ENCODE measurements around the gene ZNF516.

The ZNF516 gene

DNA sequence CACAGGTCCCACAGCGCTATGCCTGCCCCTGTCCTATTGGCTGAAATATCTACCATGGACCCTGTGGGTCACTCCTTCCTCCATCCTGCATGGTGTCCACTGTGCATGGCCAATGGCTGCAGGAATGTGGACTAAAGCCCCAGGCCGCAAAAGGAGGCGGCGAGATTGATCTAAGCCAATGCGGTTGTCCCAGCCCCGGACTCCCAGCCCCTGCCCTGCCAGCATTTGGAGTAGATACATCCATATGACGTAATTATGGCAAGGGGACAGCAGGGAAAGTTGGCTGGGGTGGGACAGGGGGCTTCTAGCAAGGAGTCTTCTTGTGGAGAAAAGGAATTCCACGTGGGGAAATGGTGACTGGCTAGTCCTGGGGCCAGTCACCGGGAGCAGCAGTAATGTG is 11.4 kb upstream of the ZNF516 start:
- DNase-seq, result no peak

DNA sequence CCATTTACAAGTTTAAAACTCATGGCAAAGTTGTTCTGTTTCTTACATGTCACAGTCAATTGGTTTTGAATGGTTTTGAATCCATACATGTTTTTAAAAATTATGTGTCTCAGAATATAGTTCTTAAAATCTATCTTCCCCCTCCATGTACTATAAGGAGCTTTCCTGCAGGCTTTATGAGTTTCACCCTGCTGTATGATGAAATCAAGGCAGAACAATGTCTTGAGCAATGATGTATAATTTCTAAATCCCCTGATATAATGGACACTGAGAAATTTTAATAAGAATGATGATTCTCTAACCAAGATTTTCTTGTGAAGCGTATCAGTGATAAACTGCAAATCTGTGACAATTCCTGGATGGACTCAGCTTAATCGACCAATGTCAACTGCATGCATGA is 10.6 kb upstream of the ZNF516 start:
- no peak for DNase-seq

DNA sequence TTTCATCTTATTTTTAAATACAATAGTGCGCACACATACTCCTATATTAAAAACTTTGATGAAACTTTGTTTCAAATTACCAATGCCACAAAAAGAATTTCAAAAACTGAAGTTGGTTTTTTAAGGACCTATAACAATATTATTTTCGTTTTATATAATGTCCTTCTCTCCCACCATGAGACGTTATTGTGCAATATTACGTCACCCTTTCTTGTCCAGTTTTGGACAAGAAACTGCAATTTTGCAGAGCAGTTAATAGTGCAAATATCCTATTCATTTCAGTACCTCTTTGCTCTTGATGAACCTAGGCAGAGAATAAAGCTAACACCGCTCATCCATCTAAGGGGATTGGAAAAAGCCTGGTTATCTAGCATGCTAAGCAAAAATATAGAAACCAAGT is 9.7 kb upstream of the ZNF516 start:
- no peak for DNase-seq

DNA sequence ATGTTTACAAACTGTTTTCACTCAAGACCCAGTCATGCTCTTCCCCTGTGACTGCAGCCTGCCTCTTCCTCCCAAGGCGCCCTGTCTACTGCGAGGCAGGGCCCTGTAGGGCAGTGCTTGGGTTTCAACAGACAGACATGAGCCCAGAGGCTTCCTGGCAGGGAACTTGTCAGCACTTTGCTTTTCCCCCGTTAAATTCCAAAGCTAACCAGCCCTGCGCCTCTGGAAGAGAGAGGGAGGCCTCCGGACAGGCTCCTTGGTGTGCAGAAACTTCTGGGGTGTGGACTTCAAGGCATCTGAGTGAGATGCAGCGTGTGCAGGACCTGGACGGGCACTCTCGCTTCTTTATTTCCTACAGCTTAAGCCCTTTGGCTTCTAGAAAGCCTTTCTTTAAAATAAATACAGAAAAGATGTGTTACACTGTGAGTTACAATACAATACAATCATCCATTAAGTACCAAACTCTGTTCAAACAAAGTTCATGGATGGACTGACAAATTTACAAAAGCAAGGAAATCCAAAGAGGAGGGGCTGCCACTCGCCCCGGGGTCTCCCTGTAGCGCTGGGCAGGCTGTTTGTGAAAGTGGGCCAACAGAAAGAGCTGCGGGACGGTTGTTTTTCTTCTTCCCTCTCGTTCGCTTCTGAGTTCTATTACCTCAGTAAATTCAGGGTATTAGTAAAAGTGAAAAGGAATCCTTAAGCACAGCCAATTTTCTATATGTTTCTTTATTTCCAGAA is 8.8 kb upstream of the ZNF516 start:
- no peak for DNase-seq

DNA sequence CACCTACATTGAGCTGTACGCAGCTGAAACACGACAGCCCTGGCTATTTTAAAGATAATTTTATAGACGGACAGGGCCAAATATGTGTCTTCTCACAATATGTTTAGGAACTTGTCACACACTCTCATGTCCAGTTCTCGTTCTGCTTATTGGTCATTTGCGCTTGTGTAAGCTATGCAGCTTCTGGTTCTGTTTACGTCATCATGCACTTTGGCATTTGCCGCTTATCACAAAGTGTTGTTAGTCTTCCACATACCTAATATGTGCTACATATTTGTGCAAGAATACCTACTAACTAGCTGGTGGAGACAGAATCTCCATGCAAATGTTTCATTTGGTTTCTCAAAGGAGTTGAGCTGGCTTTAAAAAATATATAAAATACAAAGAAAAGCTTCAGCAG is 7.5 kb upstream of the ZNF516 start:
- no peak for DNase-seq

DNA sequence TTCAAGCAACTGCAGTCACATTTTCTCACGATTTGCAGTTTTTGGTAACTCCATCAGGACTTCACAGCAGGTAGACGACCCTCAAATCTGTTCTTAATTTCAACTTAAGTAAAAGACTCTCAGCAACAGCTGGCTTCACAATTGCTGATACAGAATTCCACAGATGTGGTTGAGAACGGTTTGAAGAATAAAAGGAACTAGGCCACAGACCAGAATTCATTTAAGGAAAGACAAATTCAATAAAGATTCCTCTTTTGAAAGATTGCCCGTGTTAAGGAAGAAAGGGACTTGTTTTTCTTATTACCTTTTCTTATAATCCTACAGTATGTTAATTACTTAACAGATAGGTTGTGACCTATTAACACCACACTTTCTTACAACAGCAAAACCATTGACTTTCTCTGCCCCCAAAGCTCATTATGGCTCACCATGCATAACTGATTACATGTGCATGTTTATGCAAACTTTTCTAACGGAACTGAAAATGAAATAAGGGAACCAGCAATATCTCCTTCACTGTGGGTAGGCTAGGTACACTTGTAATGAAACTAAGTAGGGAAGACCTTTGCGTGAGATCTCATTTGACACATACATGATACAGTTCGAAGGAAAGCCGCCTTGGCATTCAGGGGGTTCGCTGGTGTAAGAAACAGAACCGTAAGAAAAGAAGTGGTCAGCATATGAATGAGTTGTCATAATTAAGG is 4.7 kb upstream of the ZNF516 start:
- no peak for DNase-seq

DNA sequence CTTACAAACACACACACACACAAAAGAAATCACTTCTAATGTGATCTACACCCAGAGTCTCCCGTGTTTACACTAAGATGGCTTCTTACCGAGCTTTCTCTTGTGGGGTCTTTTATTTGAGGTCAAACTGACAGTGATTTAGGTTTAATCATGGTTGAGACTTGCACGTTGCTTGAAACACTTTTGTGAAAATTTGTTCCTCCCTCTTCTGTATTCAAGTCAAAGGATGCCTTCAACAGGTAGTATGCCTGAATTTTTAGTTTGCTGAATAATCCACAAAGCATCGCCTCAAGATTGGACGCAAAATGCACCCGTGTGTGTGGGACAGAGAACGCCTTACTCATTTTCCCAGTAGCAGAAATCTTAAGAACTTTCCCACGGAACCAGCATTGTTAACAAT is 4.0 kb upstream of the ZNF516 start:
- no peak for DNase-seq

DNA sequence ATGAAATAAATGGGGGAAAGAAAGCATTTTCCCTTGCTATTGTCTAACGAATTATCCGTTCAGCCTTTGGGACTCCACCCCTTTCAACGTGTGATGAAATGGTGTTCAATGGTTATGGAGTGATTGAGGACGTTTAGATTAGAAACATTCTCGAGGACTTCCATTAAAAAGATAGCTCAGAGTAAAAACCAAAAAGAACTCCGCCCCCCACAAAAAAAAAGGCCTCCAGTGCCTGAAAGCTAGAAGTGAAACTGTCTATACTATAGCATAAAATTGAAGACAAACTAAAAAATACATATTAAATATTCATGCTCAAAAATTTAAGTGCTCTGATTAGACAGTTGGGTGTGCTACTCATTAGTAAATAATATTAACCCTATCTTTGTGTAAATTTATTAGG is 3.0 kb upstream of the ZNF516 start:
- no peak for DNase-seq

DNA sequence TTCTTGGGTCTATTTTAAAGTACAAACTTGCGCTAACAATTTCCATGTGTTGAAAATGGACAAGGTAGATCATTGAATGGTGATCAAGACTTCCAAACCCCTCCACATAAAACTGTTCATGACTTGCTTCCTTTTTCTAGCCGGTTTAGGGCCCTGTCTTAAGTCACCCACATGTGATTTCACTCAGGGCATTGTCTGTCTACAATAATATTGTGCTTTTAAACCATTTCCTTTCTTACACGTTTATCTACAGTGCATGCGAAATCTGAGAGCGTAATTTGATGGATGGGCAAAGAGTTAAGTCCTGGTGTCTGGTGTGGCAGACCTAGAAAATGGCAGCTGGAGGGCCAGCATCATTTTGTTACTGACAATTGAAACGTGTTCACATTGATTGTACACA is 2.0 kb upstream of the ZNF516 start:
- DNase-seq, result no peak

DNA sequence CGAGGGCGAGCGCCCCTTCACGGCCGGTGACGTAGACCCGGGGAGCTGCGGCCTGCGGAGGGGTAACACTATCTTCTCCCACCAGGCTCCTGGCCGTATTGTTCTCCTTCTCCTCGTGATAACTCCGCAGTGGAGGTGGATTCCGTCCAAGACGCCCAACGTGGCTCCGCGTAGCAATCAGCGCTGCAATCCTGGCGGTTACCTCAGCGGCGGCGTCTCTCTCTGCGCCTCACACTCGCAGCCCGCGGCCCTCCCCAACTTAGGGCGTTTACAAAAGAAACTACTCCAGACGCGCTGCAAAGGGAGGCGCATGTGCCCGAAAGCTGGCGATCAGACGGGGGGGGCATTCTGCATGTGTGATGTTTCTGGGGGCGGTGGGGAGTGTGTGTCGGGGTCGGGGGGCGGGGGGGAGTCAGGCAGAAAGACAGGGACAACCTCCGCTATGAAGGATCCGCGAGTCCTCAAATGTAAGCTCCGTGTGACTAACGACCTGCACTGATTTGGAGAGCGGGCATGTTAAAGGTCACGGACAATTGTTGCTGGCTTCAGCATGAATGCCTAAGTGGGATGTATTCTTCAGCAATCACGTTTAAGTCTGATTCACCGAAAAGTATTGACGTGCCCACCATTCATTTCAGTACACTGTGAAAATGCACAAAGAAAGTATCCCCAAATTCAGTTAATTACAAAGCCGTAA is 1.3 kb upstream of the ZNF516 start:
- DNase-seq, result peak; percentile 53

DNA sequence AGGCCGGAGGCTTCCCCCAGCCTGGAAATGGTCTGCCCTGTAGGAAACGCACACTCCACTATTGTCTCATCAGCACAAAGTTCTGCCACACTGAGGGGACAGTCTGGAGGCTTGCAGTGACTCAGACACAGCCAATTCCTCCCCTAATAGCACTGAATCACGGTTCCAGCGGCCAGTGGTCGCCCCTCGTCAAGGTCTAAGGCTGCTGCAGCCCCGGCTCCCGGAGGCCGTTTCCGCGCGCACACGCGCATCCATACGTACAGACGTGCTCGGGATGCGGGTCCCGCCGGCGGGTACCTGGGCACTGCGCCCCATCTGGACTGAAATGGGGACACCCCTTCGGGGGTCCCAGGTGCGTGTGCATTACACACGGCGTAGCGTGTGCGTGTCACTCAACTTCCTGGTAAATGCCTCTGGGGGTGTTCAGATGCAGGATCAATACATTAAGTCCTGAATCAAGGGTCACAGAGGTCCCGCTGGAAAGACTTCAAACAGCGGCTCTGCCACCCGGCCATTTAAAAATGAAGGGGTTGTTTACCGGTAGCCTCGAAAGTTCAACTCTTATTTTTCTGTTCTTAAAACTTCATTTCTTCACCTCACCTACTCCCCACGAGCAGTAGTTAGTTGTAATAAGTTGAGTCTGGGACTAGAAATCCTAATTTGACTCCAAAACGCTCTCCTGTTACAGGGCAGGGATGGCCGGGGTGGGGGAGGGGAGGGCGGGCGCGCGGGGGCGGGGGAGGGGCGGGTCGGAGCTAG is 572 bp upstream of the ZNF516 start:
- peak; percentile 64 for DNase-seq

DNA sequence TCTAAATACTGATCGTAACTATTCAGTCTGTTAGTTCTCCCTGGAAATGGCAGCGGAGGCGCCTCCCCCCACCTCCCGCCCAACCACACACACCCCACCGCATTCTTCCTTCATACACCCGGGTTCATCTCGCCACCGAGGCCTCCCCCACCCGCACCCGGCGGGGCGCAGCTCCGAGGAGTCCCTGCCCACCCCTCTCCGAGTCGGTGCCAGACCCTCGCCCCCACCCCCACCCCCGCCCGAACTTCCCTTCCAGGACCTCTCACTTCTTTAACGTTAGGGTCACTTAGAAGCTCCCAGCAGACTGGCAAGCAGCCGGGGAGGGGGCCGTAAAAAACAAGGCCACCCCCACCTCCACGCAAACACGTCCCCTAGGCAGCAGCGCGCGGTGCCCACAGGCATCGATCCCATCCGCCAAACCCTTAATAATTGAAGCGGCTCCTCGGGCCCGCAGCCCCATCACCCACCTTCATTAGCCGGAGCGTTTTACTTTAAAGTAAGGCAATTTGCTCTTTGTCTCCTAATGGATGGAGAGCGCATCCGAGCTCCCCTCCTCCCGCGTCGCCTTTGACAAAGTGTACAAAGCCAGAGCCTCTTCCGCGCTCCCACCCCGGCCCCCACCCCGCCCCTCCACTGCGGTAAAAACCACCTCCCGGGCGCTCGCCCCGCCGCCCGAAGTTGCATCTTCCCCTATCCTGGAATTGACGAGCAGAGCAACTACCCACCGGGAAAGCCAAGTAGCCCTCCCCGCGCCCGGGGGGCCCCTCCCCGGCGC is 624 bp downstream of the ZNF516 start:
- DNase-seq, result peak; percentile 73

DNA sequence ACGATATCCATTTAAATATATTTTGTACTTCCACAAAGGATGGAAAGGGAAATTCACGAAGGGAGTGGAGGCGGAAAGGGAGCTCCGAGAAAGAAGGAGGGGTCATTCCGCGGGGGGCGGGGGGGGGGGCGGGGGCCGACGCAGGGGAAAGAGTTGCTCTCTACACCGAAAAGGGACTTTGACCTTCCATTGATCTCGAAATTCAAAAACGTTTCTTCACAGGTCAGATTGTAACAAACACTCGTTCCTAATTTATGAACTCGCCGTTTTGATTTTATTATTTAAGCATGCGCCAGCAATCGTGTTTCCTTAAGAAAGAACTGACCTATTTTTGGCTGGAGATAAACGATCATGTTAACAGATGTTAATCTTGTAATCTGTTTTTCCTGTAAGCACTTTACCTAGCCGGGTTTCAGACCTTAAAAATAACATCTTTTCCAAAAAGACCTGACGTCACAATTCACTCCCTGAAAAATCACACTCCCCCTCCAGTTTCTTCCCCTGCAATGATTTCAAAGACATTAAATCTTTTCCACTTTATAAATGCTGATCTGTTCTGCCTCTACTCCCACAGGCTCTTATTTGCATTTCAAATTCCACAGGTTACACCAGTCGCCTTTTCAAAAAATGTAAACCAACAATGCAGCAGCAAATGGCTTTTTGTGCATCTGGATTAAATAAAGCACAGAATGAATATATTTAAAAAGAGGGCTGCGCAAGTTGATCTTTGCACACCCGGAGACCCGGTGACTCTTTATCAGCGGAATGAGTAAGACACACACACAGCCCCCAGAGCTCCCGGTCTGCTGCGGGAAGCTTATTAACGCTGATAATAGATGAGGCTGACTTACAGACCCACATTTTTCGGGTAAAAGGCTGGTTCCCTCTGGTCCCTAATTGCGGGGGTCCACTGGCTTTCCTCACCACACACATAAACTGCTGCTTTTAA is 1.6 kb downstream of the ZNF516 start:
- peak; percentile 84 for DNase-seq

DNA sequence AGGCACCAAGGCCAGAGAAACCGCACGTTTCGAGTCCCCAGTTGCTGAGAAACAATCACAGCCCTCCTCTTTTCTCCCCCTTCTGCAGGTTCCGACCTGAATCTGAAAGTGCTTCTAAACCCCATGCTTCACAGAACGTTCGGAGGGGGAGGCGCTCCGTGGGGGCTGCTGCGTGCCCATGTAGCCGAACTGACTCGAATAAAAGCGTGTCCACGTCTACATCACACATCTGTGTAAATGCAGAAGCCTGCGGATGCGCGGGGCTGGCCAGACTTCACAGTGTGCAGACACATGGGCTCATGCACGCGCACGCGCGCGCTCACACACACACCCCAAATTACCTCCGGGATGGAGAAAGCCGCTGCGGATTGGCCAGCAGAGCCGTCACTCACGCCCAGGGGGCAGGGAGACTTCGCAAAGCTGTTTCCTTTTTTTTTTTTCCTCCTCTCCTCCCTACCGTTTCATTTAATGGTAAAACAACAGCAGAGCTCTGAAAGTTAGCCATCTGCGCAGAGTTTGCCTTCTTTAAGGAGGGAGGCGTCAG is 2.3 kb downstream of the ZNF516 start:
- peak; percentile 98 for DNase-seq

DNA sequence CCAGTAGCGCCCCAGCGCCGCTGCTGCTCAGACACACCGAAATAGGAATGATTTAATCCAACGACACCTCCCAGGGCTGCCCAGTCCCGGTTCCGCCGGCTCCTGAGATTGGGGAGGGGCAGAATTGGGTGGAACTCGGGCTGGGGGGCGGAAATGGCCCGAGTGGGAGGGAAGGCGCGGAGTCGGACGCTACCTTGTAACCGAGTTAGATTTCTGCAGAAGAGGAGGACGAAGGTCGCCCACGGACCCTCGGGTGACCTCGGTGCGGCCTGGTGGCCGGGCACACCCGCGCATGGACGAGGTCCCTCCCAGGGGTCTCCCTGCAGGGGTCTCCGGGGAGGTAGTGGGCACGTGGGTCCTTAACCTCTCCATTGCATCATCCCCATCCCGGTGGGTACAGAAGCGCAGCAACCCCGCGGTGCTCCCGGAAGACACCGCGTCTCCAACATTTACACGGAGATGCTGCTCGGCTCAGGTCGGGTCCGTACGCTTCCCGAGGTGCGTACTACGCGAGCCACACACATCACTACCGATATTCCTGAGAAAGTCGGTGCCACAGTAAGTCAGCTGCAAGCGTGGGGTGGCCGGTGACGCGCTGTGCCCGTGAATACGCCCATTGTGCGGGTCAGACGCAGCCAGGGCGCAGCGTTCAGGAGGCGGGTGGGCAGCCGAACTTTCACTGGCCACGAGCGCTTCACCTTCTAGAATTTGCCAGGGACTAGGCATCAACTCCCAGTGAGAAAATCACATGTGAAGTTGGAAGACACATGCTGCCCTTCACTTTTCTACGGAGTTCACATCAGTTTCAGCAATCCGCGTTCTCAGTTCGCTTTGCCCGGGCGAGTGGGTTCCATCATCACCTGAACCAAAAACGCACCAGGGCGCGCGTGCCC is 3.0 kb downstream of the ZNF516 start:
- DNase-seq, result peak; percentile 64

DNA sequence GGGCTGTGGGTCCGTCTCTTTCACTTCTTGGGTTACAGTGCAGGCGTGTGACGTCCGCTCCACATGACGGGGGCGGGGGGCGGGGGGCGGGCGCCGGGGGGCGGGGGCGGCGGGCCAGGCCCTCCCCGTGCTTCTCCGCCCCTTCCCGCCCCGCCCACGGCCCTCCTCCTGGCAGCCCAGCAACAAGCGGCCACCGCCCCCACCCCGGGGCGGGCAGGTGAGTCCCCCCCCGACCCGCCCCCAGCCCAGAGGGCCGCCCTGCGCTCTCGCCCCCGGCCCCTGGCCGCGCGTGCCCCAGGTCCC is 3.6 kb downstream of the ZNF516 start:
- DNase-seq, result peak; percentile 83

DNA sequence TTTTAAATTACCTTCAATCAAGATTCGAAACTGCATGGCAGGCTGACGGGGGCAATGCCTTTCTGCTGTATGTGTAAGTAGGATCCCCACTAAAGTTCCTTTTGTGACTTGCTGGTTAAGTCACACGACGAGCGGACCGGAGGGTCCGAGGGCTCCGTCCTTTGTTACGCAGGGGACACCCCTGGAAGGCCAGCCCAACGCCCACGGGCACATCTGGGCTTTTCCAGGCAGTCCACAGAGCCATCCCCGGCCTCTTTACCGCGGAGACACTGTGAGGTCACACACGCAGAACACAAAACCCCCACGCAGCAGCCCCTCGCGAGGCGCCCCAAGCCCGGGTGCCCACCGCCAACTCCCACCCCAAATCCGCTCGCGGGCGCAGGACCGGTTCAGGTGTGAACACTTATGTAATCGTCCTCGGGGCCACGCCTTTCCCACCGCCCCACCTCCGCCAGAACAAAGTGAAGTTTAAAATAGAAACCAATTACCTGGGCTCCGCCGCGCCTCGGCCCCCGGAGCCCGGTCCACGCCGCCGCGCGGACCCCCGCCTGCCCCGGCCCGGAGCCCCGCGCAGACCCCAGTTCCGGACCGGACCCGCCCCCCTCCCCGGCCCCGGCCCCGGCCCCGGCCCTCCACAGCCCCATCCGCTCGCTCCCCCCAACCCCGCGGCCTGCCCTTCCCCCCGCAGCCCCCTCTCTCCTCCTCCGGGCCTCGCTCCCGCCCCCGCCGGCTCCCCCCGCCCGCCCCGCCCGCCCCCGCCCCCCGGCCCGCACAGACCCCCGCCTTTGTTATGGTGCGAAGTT is 4.2 kb downstream of the ZNF516 start:
- peak; percentile 64 for DNase-seq

DNA sequence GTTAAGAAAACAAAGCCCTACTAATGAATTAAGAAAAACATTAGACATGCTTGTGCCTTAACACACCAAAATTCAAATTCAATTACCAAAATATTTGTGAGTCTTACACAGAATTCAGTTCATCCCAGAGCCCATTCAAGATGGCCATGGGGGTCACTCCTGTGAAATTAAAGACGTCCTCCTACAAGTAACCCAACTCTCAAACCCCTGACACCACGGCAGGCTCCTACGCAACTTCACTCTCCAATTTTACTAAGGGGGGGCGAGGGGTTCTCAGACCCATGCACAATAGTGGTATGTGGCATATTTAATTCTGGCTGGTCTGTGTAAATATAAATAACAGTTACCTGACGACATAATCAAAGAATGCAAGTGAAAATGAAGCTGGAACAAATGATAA is 5.0 kb downstream of the ZNF516 start:
- peak; percentile 7 for DNase-seq

DNA sequence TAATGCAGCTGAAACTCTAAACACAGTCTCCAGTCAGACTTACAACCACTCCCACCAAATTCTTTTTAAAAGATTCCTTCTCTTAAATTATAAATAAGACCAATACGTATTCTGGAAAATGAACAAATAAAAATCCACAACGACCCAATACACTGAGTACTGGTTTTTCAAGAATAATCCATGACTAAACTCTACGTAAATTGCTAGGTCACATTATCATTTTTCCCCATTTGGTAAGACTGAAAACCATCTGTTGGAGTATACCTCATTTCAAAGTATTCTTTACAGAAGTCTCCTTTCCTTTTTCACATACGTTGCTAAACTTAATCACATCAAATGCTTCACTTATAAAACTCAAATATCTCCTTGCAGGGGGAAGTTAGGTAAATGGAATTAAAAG is 6.0 kb downstream of the ZNF516 start:
- DNase-seq, result no peak
